Measurements from ENCODE around the gene MARCO.

The MARCO gene

GRCh38 chr2:118975133-118975532 is 33.1 kb downstream of the MARCO start:
- no peak overlapping the region for H3K27ac ChIP-seq (ENCODE audit: low read depth, low read length, poor library complexity, severe bottlenecking)
- no peaks in the 10 kb centered on the region for H3K9me3 ChIP-seq (ENCODE audit: low read length)
- no peaks in the 10 kb centered on the region for H3K9me2 ChIP-seq (ENCODE audit: low read depth, low read length)
- no peak overlapping the region for H3K4me2 ChIP-seq (ENCODE audit: low read length)
- no peaks in the 10 kb centered on the region for H4K20me1 ChIP-seq (ENCODE audit: insufficient read depth, low read length)
- H3K79me2 ChIP-seq (ENCODE audit: insufficient read depth, low read length), result no peaks in the 10 kb centered on the region
- H3K9ac ChIP-seq (ENCODE audit: low read length), result no peak overlapping the region
- H3K36me3 ChIP-seq (ENCODE audit: insufficient read depth, low read length), result no peaks in the 10 kb centered on the region
- no peaks in the 10 kb centered on the region for H3F3A ChIP-seq (ENCODE audit: insufficient read depth, low read length)
- no peaks in the 10 kb centered on the region for H3K27me3 ChIP-seq (ENCODE audit: insufficient read depth, low read length)
- TF ChIP-seq, protein P1, sequence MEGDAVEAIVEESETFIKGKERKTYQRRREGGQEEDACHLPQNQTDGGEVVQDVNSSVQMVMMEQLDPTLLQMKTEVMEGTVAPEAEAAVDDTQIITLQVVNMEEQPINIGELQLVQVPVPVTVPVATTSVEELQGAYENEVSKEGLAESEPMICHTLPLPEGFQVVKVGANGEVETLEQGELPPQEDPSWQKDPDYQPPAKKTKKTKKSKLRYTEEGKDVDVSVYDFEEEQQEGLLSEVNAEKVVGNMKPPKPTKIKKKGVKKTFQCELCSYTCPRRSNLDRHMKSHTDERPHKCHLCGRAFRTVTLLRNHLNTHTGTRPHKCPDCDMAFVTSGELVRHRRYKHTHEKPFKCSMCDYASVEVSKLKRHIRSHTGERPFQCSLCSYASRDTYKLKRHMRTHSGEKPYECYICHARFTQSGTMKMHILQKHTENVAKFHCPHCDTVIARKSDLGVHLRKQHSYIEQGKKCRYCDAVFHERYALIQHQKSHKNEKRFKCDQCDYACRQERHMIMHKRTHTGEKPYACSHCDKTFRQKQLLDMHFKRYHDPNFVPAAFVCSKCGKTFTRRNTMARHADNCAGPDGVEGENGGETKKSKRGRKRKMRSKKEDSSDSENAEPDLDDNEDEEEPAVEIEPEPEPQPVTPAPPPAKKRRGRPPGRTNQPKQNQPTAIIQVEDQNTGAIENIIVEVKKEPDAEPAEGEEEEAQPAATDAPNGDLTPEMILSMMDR (IDR thresholded peaks at IDR 0.05; ENCODE audit: low read length), result no peak
- no peak for TF ChIP-seq EZH2 (IDR thresholded peaks at IDR 0.05; ENCODE audit: borderline replicate concordance, low read length)
- no peaks in the 10 kb centered on the region for H3K4me1 ChIP-seq (ENCODE audit: insufficient read depth, low read length, severe bottlenecking)
- H2AFZ ChIP-seq (ENCODE audit: low read length), result no peak overlapping the region
- H3K4me3 ChIP-seq (ENCODE audit: low read depth, low read length, poor library complexity, severe bottlenecking), result no peak overlapping the region

DNA sequence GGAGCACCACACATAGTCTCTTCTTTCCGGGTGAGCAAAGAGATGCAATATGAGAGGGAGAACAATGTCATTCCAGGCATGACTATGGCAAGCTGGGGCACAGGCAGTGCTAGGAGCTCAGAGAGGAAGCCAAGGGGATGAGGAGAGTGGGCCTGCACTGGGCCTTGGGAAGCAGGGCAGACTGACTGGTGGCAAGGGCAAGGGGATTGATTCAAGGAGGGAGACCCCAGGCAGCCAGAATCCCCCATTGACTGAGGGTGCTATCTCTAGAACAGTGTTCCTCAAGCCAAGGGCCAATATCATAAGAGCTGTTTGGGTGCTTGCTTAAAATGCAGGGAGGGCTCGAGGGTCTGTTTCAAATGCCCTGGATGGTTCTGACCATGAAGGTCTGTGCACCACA is 36.1 kb downstream of the MARCO start:
- Histone ChIP-seq H3K36me3 (ENCODE audit: insufficient read depth, low read length) (no peaks in the 10 kb centered on the region), H2AFZ (ENCODE audit: low read length) (no peak overlapping the region), H3K9me2 (ENCODE audit: low read depth, low read length) (no peaks in the 10 kb centered on the region), H3K9ac (ENCODE audit: low read length) (no peak overlapping the region), H4K20me1 (ENCODE audit: insufficient read depth, low read length) (no peaks in the 10 kb centered on the region), H3K27me3 (ENCODE audit: insufficient read depth, low read length) (no peaks in the 10 kb centered on the region), H3K4me3 (ENCODE audit: low read depth, low read length, poor library complexity, severe bottlenecking) (no peak overlapping the region), H3K9me3 (ENCODE audit: low read length) (no peaks in the 10 kb centered on the region), H3F3A (ENCODE audit: insufficient read depth, low read length) (no peaks in the 10 kb centered on the region), H3K4me1 (ENCODE audit: insufficient read depth, low read length, severe bottlenecking) (no peaks in the 10 kb centered on the region), H3K4me2 (ENCODE audit: low read length) (no peak overlapping the region), H3K27ac (ENCODE audit: low read depth, low read length, poor library complexity, severe bottlenecking) (no peak overlapping the region), H3K79me2 (ENCODE audit: insufficient read depth, low read length) (no peaks in the 10 kb centered on the region)
- TF ChIP-seq, protein P1 (IDR thresholded peaks at IDR 0.05; ENCODE audit: low read length), result no peak
- TF ChIP-seq EZH2 (IDR thresholded peaks at IDR 0.05; ENCODE audit: borderline replicate concordance, low read length), result no peak

DNA sequence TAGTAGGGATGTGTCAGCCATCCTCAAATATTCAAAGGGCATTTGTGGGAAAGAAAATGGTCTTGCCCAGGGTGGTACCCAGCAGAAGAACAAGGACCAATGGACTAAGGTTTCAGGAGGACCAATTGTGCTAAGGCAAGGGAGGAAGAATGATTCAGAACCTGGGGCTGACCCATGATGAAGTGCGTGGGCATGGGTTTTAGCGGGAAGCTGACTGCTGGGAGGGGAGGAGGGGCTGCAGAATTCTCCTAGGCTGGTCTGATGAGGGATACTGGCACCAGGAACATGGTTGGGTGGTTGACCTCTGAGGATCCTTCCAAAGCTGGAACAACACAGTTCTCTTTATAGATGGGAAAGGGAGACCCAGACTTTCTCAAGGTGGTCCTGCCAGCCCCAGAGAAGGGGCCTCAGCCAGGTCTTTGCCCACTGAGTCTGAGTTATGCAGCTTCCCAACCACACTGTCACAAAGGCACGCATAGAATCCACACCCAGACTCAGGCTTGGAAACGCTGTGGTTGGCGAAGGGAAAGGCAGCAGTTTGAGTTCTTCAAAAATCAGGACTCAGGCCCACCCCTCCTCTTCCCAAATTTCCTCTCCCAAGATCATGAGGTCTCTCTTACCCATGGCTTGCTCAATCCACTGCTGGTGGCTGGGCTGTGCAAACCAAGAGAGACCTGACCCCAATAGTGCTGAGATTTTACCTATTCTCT is 37.3 kb downstream of the MARCO start:
- H4K20me1 ChIP-seq (ENCODE audit: insufficient read depth, low read length), result no peaks in the 10 kb centered on the region
- TF ChIP-seq EZH2 (IDR thresholded peaks at IDR 0.05; ENCODE audit: borderline replicate concordance, low read length), result no peak
- TF ChIP-seq, protein P1 (IDR thresholded peaks at IDR 0.05; ENCODE audit: low read length), result no peak
- H3K9ac ChIP-seq (ENCODE audit: low read length), result no peak overlapping the region
- no peaks in the 10 kb centered on the region for H3K36me3 ChIP-seq (ENCODE audit: insufficient read depth, low read length)
- no peak overlapping the region for H3K4me3 ChIP-seq (ENCODE audit: low read depth, low read length, poor library complexity, severe bottlenecking)
- no peak overlapping the region for H2AFZ ChIP-seq (ENCODE audit: low read length)
- no peaks in the 10 kb centered on the region for H3F3A ChIP-seq (ENCODE audit: insufficient read depth, low read length)
- H3K27me3 ChIP-seq (ENCODE audit: insufficient read depth, low read length), result no peaks in the 10 kb centered on the region
- no peaks in the 10 kb centered on the region for H3K9me2 ChIP-seq (ENCODE audit: low read depth, low read length)
- H3K79me2 ChIP-seq (ENCODE audit: insufficient read depth, low read length), result no peaks in the 10 kb centered on the region
- no peak overlapping the region for H3K27ac ChIP-seq (ENCODE audit: low read depth, low read length, poor library complexity, severe bottlenecking)
- H3K4me1 ChIP-seq (ENCODE audit: insufficient read depth, low read length, severe bottlenecking), result no peaks in the 10 kb centered on the region
- no peaks in the 10 kb centered on the region for H3K9me3 ChIP-seq (ENCODE audit: low read length)
- H3K4me2 ChIP-seq (ENCODE audit: low read length), result no peak overlapping the region

Data from OCI-LY1 (cell line).